Activated naive CD4-positive, alpha-beta T cell treated with anti-CD3 and anti-CD28 coated beads for 36 hours (primary cell): ENCODE results near the gene NACC1. TPM values are rescaled to one million over a fixed set of nuclear protein-coding genes. Genes with fewer than 3 reads are reported as not detected.
A peak's percentile ranks its signal among the peaks of the same experiment; 100 is the strongest.
"Not testable (repeated sequence)": the region's sequence is repeated elsewhere in the genome, so short reads cannot be mapped to it uniquely, and the experiment has no call there.

Experiments
- CTCF ChIA-PET: fragments of 350-600 bp; sonication (Branson Sonifier 250); formaldehyde crosslinking; loops from one replicate; lab custom pipeline; 2021; ENCODE audit warnings: antibody characterized with exemption; lab: Charles Lee
- DNase-seq: peaks from one replicate; pipeline ENCODE4 v3.0.0-alpha.2; 2020
- H3K27ac Mint-ChIP-seq: one replicate; pipeline ENCODE4 v1.8.0; 2021; ENCODE audit warnings: mild to moderate bottlenecking, mixed read lengths
- H3K27me3 Mint-ChIP-seq: one replicate; pipeline ENCODE4 v1.8.0; 2021; ENCODE audit warnings: low read depth, mixed read lengths
- H3K36me3 Mint-ChIP-seq: one replicate; pipeline ENCODE4 v1.8.0; 2021; ENCODE audit warnings: low read depth, mixed read lengths
- H3K4me1 Mint-ChIP-seq: one replicate; pipeline ENCODE4 v1.8.0; 2021; ENCODE audit warnings: low read depth, mixed read lengths
- H3K4me3 Mint-ChIP-seq: one replicate; pipeline ENCODE4 v1.8.0; 2021; ENCODE audit warnings: mild to moderate bottlenecking, moderate library complexity, mixed read lengths
- H3K9me3 Mint-ChIP-seq: one replicate; pipeline ENCODE4 v1.8.0; 2021; ENCODE audit warnings: mixed read lengths
- intact Hi-C: fragments of 100-400 bp; cut with micrococcal nuclease; formaldehyde crosslinking; loops from one replicate; pipeline ENCODE4 v1.15.1; 2023
- total RNA-seq, 2 experiments: library from RNA; stranded (reverse); gene quantifications; one replicate each; pipeline ENCODE4 v1.2.3, GENCODE V29; 2021

NACC1 gene
- total RNA-seq, 2 experiments from 2014 or later, result 41.3 to 45.0 TPM

DNA sequence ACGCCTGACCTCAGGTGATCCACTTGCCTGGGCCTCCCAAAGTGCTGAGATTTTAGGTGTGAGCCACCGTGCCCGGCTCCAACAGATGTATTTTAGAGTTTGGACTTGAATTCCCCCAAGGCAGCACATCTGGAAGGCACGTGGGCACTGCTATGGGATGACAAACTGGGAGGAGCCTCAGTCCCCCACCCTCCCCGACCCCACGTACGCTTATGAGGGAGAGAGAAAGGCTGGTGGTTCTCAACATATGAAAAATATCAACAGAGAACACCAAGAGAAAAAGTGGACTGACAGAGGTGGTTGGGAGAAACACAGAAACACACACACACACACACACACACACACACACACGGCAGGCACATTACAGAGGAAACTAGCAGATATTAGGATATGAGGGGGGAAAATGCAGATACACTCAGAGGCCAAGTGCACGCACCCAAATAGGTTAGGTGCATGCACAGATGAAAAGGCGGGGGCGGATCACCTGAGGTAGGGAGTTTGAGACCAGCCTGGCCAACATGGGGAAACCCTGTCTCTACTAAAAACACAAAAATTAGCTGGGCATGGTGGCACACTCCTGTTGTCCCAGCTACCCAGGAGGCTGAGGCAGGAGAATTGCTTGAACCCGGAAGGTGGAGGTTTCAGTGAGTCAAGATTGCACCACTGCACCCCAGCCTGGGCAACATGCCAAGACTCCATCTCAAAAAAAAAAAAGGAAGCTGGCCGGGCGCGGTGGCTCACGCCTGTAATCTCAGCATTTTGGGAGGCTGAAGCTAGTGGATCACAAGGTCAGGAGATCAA lies 28.9 kb downstream of the NACC1 start:
- CTCF ChIA-PET, result no interaction called here
- no peaks in the 10 kb centered on the region for H3K27me3 Mint-ChIP-seq
- H3K27ac Mint-ChIP-seq, result no peak overlapping the region
- H3K4me1 Mint-ChIP-seq, result peaks cover 16% of the 10 kb centered on the region
- H3K9me3 Mint-ChIP-seq, result no peaks in the 10 kb centered on the region
- peaks cover 3% of the 10 kb centered on the region for H3K36me3 Mint-ChIP-seq
- DNase-seq, result no peak
- H3K4me3 Mint-ChIP-seq, result no peak overlapping the region
- intact Hi-C loops, result no loop called here

DNA sequence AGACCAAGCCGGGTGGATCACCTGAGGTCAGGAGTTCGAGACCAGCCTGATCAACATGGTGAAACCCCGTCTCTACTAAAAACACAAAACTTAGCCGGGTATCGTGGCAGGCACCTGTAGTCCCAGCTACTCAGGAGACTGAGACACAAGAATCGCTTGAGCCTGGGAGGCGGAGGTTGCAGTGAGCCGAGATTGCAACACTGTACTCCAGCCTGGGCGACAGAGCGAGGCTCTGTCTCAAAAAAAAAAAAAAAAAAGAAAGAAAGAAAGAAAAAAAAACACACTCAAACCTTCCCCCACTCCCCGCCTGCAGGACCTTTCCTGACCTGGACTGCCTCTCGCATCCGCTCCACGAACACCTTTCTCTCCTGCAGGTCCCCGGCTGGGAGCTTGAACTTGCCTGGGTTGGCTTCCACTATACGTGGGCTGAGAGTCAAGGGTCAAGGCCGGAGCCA lies 31.1 kb downstream of the NACC1 start:
- H3K27me3 Mint-ChIP-seq, H3K9me3 Mint-ChIP-seq, DNase-seq, intact Hi-C loops: not testable (repeated sequence)
- Mint-ChIP-seq H3K4me3 (peak overlapping the region; percentile 99), H3K4me1 (peaks cover 16% of the 10 kb centered on the region), H3K27ac (peak overlapping the region; percentile 56), H3K36me3 (peaks cover 17% of the 10 kb centered on the region)
- CTCF ChIA-PET, result interaction anchor here (1.1 kb wide), 1 partner anchor 56 kb away, joined by 3 read pairs; no protein-coding TSS in a partner anchor

DNA sequence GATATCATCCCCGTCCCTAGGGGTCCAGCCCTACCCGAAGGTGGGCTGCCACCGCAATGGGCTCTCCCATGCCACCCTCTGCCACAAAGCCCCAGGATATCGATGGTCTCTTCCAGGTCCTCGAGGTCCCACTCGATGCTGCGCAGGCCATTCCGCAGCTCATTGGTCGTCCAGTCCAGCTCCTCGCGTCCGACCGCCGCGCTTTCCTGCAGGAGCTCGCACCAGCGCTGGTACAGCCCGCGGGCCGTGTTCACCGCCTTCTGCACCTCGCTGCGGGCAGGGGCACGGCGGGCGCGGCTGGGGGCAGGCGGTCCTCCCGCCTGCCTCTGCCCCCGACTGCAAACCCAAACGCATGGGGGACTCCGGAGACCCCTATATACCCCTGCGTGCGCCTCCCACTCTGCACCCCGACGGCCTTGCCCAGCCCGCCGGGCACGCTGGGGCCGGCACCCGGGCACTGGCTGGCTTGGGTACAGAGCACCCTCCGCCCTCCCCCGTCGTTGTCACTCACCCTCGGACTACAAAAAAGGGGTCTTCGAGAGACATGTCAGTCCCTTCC lies 31.6 kb downstream of the NACC1 start:
- peak overlapping the region; percentile 98 for H3K27ac Mint-ChIP-seq
- peak overlapping the region; percentile 99 for H3K4me3 Mint-ChIP-seq
- H3K27me3 Mint-ChIP-seq, result no peaks in the 10 kb centered on the region
- DNase-seq, result peak; percentile 45
- H3K4me1 Mint-ChIP-seq, result peaks cover 16% of the 10 kb centered on the region
- H3K9me3 Mint-ChIP-seq, result no peaks in the 10 kb centered on the region
- CTCF ChIA-PET, result interaction anchor here (0.8 to 1.1 kb wide), 2 partner anchors 45 to 56 kb away, joined by 3 read pairs; no protein-coding TSS in a partner anchor
- peaks cover 22% of the 10 kb centered on the region for H3K36me3 Mint-ChIP-seq
- intact Hi-C loops, result loop anchor here (1.0 to 5.0 kb wide), 8 partner anchors 17 to 1233 kb away; partner anchors contain the start of genes ADGRE5 and TRIR

DNA sequence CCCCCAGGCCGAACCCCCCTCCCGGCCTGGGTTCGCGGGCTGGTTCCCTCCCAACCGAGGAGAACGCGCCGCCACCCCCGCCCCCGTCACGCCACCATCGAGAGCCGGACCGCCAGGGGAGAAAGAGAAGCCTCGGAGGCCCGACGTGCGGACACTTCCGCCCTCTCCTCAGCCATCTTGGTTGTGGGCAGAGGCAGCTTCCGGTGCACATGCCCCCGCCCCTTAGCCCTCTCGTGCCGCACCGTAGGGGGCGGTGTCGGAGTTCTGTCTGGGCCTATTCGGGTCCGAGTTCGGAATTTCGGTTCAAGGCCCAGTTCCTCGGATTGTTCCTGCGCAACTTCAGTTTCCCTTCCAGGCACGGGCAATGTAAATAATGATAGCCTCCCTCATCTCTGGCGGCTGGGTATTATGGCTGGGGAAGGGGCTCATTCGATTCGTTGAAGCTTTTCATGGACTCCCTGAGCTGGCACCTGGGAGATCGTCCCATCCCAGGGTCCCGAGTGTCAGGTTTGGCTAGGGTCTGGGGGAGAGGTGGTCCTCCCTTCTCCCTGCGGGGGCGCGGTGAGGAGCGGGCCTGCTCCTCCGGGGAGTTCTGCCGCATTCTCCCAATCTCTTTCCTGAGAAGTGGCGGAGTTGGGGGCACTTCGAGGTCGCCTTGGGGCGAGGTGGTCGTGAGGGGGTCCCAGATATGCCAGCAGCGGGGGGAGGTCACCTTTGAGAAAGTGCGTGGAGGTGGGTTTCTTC lies 32.3 kb downstream of the NACC1 start, which contains the start of the genes IER2 and STX10:
Gene IER2 (plus strand): TSS at position 225 of the 744 bp plus-strand sequence. CDS start 2,776 bp downstream, outside the sequence.
Gene STX10 (minus strand): TSS at position 189 of the 744 bp plus-strand sequence. CDS start 202 bp downstream, outside the sequence.
- peaks cover 19% of the 10 kb centered on the region for H3K4me1 Mint-ChIP-seq
- peak within 1 kb of the TSS; percentile 99 for H3K4me3 Mint-ChIP-seq
- H3K27me3 Mint-ChIP-seq, result no peaks in the 10 kb centered on the region
- H3K27ac Mint-ChIP-seq, result peak within 1 kb of the TSS; percentile 98
- H3K36me3 Mint-ChIP-seq, result peaks cover 29% of the 10 kb centered on the region
- CTCF ChIA-PET, result interaction anchor here (0.8 to 1.1 kb wide), 2 partner anchors 46 to 55 kb away, joined by 3 read pairs; no protein-coding TSS in a partner anchor
- H3K9me3 Mint-ChIP-seq, result no peaks in the 10 kb centered on the region
- intact Hi-C loops, result loop anchor here (1.0 to 5.0 kb wide), 8 partner anchors 16 to 1232 kb away; partner anchors contain the start of genes ADGRE5 and TRIR
- DNase-seq, result peak; percentile 96

DNA sequence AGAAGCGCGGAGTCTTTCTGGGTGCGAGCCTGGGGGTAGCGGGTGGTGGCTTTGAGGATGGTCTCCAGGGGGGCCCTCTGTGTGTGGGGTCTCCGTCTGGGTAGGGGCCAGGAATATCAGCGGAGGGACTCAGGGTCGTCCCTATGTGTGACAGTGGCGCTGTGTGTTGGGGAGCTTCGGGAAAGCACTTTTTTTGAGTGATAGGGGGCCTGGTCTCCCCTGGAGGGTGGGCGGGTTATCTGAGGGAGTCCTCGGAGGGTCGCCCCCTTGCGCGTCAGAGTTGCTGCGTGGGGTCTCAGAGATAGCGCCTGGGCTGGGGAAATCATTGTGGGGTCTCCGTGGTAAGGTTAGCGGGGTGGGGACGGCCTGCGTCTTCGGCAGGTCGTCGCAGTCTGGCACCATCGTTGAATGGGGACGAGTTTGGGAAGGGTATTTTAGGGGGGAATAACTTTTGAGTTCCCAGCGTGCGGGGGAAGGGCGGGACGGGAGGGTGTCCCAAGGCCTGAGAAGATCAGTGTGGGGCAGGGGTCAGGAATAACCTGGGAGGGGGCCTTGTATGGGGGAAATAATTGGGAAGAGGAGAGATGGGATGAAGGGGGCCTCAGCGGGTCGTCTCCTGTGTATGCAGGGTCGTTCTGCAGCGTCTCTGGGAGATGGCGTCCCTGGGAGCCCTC lies 33.0 kb downstream of the NACC1 start:
- Mint-ChIP-seq H3K27ac (peak overlapping the region; percentile 98), H3K4me3 (peak overlapping the region; percentile 99), H3K27me3 (no peaks in the 10 kb centered on the region), H3K9me3 (no peaks in the 10 kb centered on the region), H3K4me1 (peaks cover 20% of the 10 kb centered on the region), H3K36me3 (peaks cover 31% of the 10 kb centered on the region)
- CTCF ChIA-PET, result no interaction called here
- DNase-seq, result peak; percentile 27
- intact Hi-C loops, result loop anchor here (1.0 to 5.0 kb wide), 11 partner anchors 16 to 1231 kb away; partner anchors contain the start of genes ADGRE5, CALR, NACC1 and TRIR

DNA sequence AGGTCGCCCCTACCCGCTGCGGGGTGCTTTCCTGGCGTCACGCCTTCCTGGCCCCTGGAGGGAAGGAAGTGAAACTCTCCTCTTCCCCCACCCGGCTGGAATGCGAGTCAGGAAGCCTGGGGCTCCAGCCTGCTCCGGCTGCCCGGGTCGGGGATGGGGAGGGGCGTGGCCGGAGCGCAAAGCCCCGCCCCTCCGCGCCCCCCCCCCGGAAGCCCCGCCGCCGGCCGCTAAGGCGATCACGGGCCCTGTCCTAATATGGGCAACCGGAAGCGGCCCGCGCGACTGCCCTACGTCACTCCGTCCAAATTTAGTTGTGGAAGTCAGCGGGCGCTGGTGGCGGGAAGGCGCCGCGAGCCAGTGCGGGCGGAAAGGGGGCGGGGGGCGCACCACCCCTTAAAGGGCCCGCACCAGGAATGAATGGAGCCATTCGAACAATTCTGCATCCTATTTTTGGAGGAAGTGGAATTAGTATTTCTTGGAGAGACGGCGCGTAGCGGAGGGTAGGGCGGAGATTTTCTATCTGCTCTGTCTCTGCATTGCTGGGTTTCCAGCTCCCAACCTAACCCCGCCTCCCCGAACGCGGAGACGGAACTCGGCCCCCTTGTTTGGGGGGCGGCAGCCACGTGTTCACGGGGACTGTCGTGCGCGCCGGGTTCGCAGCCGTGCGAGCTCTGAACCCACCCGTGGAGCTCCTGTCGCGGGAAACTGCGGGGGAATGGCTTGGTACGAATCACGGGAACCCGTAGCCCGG lies 33.7 kb downstream of the NACC1 start:
- H3K4me1 Mint-ChIP-seq, result peaks cover 26% of the 10 kb centered on the region
- H3K4me3 Mint-ChIP-seq, result peak overlapping the region; percentile 99
- H3K27ac Mint-ChIP-seq, result peak overlapping the region; percentile 100
- DNase-seq, result peak; percentile 98
- CTCF ChIA-PET, result interaction anchor here (0.5 to 1.6 kb wide), 7 partner anchors 13 to 101 kb away, joined by 3 to 6 read pairs (median 3); no protein-coding TSS in a partner anchor
- no peaks in the 10 kb centered on the region for H3K27me3 Mint-ChIP-seq
- intact Hi-C loops, result loop anchor here (1.0 to 5.0 kb wide), 10 partner anchors 15 to 1231 kb away; partner anchors contain the start of genes ADGRE5, CALR, NACC1 and TRIR
- peaks cover 31% of the 10 kb centered on the region for H3K36me3 Mint-ChIP-seq
- no peaks in the 10 kb centered on the region for H3K9me3 Mint-ChIP-seq

DNA sequence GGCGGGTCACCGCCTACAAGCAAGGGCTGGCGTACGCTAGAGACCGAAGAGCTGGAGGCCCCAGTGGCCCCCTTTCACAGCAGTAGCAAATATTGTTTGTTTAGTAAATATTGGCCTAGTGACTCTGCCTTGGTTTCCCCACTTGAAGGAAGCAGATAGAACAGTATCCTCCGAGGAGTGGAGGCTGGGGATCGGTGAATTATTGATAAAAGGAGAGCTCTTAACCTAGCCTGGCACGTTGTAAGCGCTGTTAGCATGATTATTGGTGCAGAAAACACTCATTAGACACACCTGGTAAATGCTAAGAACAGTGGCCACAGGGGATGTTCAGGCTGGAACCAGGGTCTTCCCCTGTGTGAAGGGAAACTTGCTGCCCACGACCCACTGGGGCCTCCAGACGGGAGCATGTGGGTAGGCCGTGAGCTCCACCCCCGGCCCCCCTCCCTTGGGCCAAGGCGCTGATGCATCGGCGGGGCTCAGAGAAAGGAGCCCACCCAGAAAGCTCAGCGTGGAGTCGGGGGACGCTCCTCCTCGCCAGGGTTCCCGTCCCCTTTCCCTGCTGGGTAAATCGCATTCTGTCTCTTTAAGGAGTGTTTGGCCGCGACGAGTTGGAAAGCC lies 34.4 kb downstream of the NACC1 start:
- CTCF ChIA-PET, result interaction anchor here (0.5 to 1.6 kb wide), 7 partner anchors 13 to 100 kb away, joined by 3 to 6 read pairs (median 3); no protein-coding TSS in a partner anchor
- no peaks in the 10 kb centered on the region for H3K9me3 Mint-ChIP-seq
- peak overlapping the region; percentile 100 for H3K27ac Mint-ChIP-seq
- H3K27me3 Mint-ChIP-seq, result no peaks in the 10 kb centered on the region
- intact Hi-C loops, result loop anchor here (5.0 kb wide), 5 partner anchors 140 to 1230 kb away; partner anchors contain the start of genes ADGRE5 and TRIR
- H3K36me3 Mint-ChIP-seq, result peaks cover 31% of the 10 kb centered on the region
- H3K4me1 Mint-ChIP-seq, result peaks cover 29% of the 10 kb centered on the region
- H3K4me3 Mint-ChIP-seq, result peak overlapping the region; percentile 99
- no peak for DNase-seq

DNA sequence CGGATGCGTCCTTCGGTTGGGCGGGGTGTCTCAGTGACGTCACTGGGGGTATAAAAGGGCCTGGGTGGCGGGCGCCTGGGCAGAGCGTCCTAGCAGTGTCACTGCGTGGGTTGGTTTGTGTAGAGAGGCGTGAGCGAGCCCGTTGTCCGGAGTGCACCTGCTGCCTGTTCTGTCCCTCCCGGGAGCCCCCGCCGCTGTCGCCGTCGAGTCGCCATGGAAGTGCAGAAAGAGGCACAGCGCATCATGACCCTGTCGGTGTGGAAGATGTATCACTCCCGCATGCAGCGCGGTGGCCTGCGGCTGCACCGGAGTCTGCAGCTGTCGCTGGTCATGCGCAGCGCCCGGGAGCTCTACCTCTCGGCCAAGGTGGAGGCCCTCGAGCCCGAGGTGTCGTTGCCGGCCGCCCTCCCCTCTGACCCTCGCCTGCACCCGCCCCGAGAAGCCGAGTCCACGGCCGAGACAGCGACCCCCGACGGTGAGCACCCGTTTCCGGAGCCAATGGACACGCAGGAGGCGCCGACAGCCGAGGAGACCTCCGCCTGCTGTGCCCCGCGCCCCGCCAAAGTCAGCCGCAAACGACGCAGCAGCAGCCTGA lies 35.0 kb downstream of the NACC1 start:
- intact Hi-C loops, result loop anchor here (5.0 kb wide), 5 partner anchors 141 to 1229 kb away; partner anchors contain the start of genes ADGRE5 and TRIR
- peak overlapping the region; percentile 100 for H3K27ac Mint-ChIP-seq
- peak overlapping the region; percentile 99 for H3K4me3 Mint-ChIP-seq
- H3K27me3 Mint-ChIP-seq, result no peaks in the 10 kb centered on the region
- peaks cover 35% of the 10 kb centered on the region for H3K4me1 Mint-ChIP-seq
- H3K36me3 Mint-ChIP-seq, result peaks cover 31% of the 10 kb centered on the region
- DNase-seq, result peak; percentile 95
- CTCF ChIA-PET, result interaction anchor here (1.1 to 1.6 kb wide), 5 partner anchors 14 to 53 kb away, joined by 3 to 6 read pairs (median 3); no protein-coding TSS in a partner anchor
- H3K9me3 Mint-ChIP-seq, result no peaks in the 10 kb centered on the region

DNA sequence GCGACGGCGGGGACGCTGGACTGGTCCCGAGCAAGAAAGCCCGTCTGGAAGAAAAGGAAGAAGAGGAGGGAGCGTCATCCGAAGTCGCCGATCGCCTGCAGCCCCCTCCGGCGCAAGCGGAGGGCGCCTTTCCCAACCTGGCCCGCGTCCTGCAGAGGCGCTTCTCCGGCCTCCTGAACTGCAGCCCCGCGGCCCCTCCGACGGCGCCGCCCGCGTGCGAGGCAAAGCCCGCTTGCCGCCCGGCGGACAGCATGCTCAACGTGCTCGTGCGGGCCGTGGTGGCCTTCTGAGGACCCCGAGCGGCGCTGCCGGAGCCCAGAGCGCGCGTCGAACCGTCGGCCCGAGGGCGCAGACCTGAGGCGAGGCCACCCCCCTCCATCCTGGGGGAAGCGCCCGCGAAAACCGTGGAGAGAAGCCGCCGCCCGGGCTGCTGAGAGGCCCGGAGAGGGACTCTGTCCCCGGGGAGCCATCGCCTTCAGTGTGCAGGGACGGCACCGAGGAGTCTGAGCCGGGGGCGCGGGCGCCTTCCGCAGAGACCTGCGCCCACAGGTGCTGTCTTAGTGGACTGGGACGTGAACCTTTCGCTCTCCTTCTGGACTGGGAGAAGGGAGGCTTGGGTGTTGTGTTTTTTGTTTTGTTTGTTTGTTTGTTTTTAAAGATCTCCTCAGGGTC lies 35.6 kb downstream of the NACC1 start:
- CTCF ChIA-PET, result no interaction called here
- Mint-ChIP-seq H3K27me3 (no peaks in the 10 kb centered on the region), H3K4me1 (peaks cover 38% of the 10 kb centered on the region), H3K27ac (peak overlapping the region; percentile 100), H3K4me3 (peak overlapping the region; percentile 99), H3K36me3 (peaks cover 30% of the 10 kb centered on the region), H3K9me3 (no peaks in the 10 kb centered on the region)
- intact Hi-C loops, result loop anchor here (2.0 to 5.0 kb wide), 6 partner anchors 141 to 1229 kb away; partner anchors contain the start of genes ADGRE5 and TRIR
- no peak for DNase-seq
